ENCODE measurements around the gene CERS5. TPM values are rescaled to one million over a fixed set of nuclear protein-coding genes. Genes with fewer than 3 reads are reported as not detected.

CERS5 gene
- polyA plus RNA-seq, 1 of the 3 experiments (the other 2 are of a cell fraction): 56.9 TPM

DNA sequence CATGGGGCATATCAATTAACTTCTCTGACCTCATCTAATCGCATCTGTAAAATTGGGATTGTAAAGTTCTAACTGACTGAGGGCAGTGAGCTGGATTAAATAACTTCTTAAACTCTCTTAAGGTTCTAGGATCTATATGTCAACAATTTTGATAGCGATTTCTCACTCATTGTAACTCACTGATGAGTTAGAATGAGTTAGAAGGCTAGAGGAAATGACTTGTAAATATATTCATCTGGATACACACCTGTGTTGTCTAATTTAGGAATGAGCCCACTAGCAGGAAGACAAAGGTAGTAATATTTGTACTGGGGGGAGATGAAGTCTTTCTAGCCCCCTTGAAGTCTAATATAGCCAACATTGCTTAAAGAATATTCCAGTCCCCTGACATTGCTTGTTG is 46.3 kb upstream of the CERS5 start:
- TF ChIP-seq YY1 (IDR thresholded peaks at IDR 0.05; ENCODE audit: low read depth) (no peak), TAF1 (IDR thresholded peaks at IDR 0.05; ENCODE audit: borderline replicate concordance, low read depth, low read length) (no peak)
- no peak overlapping the region for H3K4me3 ChIP-seq (ENCODE audit: low read depth in 2 of 2, low read length in 1 of 2)
- no peak overlapping the region for H3K9ac ChIP-seq
- H3F3A ChIP-seq (replicated peaks; ENCODE audit: insufficient read depth): peaks cover 47% of the 10 kb centered on the region
- POLR2A ChIA-PET: no interaction called here
- H3K27me3 ChIP-seq (ENCODE audit: insufficient read depth): no peaks in the 10 kb centered on the region
- WGBS (ENCODE audit: low lambda C conversion rate): 92% methylated on average over 2 of the region's 2 CpGs
- H2AFZ ChIP-seq (ENCODE audit: low read depth): no peak overlapping the region
- H3K27ac ChIP-seq (ENCODE audit: low read depth in 2 of 2, low read length in 1 of 2): peak overlapping the region; percentile 19 to 81; a peak in 3 of 4 replicates
- peaks cover 100% of the 10 kb centered on the region for H3K79me2 ChIP-seq (ENCODE audit: insufficient read depth)
- H3K4me2 ChIP-seq: peak overlapping the region; percentile 49; the same call in 1 of the 2 replicates
- no peaks in the 10 kb centered on the region for H3K9me2 ChIP-seq
- peaks cover 10 to 55% of the 10 kb centered on the region in 2 experiments for H3K36me3 ChIP-seq (replicated peaks in 1 of 2; ENCODE audit: control insufficient read depth in 1 of 2, insufficient read depth in 2 of 2, low read length in 1 of 2)
- peaks cover 2 to 20% of the 10 kb centered on the region in 2 experiments; a peak in 3 of 4 replicates for H3K4me1 ChIP-seq (ENCODE audit: control insufficient read depth in 1 of 2, insufficient read depth in 2 of 2, low read depth in 1 of 2, low read length in 1 of 2)
- CTCF ChIA-PET: interaction anchor here (0.7 to 1.6 kb wide), 2 partner anchors 56 to 101 kb away, joined by 4 read pairs; no protein-coding TSS in a partner anchor
- DNase-seq: no peak
- no peaks in the 10 kb centered on the region for H3K9me3 ChIP-seq
- H4K20me1 ChIP-seq (ENCODE audit: insufficient read depth): peaks cover 8% of the 10 kb centered on the region

DNA sequence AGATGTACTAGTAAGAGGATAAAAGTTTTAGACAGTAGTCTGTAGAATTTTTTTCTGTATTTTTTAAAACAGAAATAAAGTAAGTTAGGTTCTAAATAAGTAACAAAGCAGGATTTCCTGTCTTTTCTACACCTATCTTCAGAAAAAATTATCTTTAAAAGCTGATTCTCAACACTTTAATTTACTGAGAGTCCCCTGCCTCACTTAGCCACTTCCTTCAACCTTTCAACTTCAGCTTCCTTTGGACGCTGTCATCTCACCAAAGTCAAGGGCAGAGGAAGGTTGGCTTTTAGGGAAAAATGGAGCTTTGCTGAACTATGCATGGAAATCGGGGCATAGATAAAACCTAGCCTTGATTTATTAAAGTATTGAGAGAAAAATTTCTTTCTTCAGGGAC is 44.9 kb upstream of the CERS5 start:
- Histone ChIP-seq H3K27me3 (ENCODE audit: insufficient read depth) (no peaks in the 10 kb centered on the region), H3K4me1 (ENCODE audit: control insufficient read depth in 1 of 2, insufficient read depth in 2 of 2, low read depth in 1 of 2, low read length in 1 of 2) (peaks cover 2 to 20% of the 10 kb centered on the region in 2 experiments; a peak in 2 of 4 replicates), H4K20me1 (ENCODE audit: insufficient read depth) (peaks cover 8% of the 10 kb centered on the region), H3K9ac (peak overlapping the region; percentile 47; the same call in 1 of the 2 replicates), H2AFZ (ENCODE audit: low read depth) (peak overlapping the region; percentile 25; the same call in 1 of the 2 replicates), H3K27ac (ENCODE audit: low read depth in 2 of 2, low read length in 1 of 2) (peak overlapping the region; percentile 77 to 81; a peak in 3 of 4 replicates), H3F3A (replicated peaks; ENCODE audit: insufficient read depth) (peaks cover 55% of the 10 kb centered on the region), H3K36me3 (replicated peaks in 1 of 2; ENCODE audit: control insufficient read depth in 1 of 2, insufficient read depth in 2 of 2, low read length in 1 of 2) (peaks cover 3 to 53% of the 10 kb centered on the region in 2 experiments), H3K4me2 (peak overlapping the region; percentile 56), H3K9me2 (no peaks in the 10 kb centered on the region), H3K4me3 (ENCODE audit: low read depth in 2 of 2, low read length in 1 of 2) (no peak overlapping the region), H3K9me3 (no peaks in the 10 kb centered on the region), H3K79me2 (ENCODE audit: insufficient read depth) (peaks cover 100% of the 10 kb centered on the region)
- TF ChIP-seq, protein P1, sequence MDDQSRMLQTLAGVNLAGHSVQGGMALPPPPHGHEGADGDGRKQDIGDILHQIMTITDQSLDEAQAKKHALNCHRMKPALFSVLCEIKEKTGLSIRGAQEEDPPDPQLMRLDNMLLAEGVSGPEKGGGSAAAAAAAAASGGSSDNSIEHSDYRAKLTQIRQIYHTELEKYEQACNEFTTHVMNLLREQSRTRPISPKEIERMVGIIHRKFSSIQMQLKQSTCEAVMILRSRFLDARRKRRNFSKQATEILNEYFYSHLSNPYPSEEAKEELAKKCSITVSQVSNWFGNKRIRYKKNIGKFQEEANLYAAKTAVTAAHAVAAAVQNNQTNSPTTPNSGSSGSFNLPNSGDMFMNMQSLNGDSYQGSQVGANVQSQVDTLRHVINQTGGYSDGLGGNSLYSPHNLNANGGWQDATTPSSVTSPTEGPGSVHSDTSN (IDR thresholded peaks at IDR 0.05): no peak
- TF ChIP-seq TAF1 (IDR thresholded peaks at IDR 0.05; ENCODE audit: borderline replicate concordance, low read depth, low read length) (no peak), GATA2 (CRISPR knock-in tag; IDR thresholded peaks at IDR 0.05) (no peak), SIN3A (IDR thresholded peaks at IDR 0.05; ENCODE audit: borderline replicate concordance, low read depth, low read length) (no peak), FOXJ3 (CRISPR knock-in tag; IDR thresholded peaks at IDR 0.05) (no peak), SMC3 (IDR thresholded peaks at IDR 0.05; ENCODE audit: low read depth, low read length) (no peak), CHD2 (IDR thresholded peaks at IDR 0.05; ENCODE audit: low read length, partially characterized antibody) (no peak), GABPA (IDR thresholded peaks at IDR 0.05; ENCODE audit: low read depth) (no peak), JUND (IDR thresholded peaks at IDR 0.05) (no peak), RAD21 (IDR thresholded peaks at IDR 0.05; ENCODE audit: low read length) (no peak), FOXM1 (IDR thresholded peaks at IDR 0.05; ENCODE audit: low read depth) (no peak), TCF12 (IDR thresholded peaks at IDR 0.05) (no peak), RFX5 (IDR thresholded peaks at IDR 0.05; ENCODE audit: low read length) (no peak), FOSL2 (IDR thresholded peaks at IDR 0.05; ENCODE audit: borderline replicate concordance, low read depth) (no peak)
- TF ChIP-seq, protein P2, sequence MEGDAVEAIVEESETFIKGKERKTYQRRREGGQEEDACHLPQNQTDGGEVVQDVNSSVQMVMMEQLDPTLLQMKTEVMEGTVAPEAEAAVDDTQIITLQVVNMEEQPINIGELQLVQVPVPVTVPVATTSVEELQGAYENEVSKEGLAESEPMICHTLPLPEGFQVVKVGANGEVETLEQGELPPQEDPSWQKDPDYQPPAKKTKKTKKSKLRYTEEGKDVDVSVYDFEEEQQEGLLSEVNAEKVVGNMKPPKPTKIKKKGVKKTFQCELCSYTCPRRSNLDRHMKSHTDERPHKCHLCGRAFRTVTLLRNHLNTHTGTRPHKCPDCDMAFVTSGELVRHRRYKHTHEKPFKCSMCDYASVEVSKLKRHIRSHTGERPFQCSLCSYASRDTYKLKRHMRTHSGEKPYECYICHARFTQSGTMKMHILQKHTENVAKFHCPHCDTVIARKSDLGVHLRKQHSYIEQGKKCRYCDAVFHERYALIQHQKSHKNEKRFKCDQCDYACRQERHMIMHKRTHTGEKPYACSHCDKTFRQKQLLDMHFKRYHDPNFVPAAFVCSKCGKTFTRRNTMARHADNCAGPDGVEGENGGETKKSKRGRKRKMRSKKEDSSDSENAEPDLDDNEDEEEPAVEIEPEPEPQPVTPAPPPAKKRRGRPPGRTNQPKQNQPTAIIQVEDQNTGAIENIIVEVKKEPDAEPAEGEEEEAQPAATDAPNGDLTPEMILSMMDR (IDR thresholded peaks at IDR 0.05): no peak
- TF ChIP-seq, protein P3, sequence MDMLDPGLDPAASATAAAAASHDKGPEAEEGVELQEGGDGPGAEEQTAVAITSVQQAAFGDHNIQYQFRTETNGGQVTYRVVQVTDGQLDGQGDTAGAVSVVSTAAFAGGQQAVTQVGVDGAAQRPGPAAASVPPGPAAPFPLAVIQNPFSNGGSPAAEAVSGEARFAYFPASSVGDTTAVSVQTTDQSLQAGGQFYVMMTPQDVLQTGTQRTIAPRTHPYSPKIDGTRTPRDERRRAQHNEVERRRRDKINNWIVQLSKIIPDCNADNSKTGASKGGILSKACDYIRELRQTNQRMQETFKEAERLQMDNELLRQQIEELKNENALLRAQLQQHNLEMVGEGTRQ (IDR thresholded peaks at IDR 0.05; ENCODE audit: borderline replicate concordance, low read depth, low read length): no peak
- CTCF ChIA-PET: interaction anchor here (0.9 to 1.5 kb wide), 4 partner anchors 11 to 137 kb away, joined by 3 read pairs; no protein-coding TSS in a partner anchor
- DNase-seq: no peak
- 57% methylated on average over 2 of the region's 2 CpGs for WGBS (ENCODE audit: low lambda C conversion rate)
- POLR2A ChIA-PET: interaction anchor here (0.5 kb wide), 1 partner anchor 59 kb away, joined by 3 read pairs; no protein-coding TSS in a partner anchor
